ENCODE data around the gene COMMD7.
"Not testable (repeated sequence)": the region's sequence is repeated elsewhere in the genome, so short reads cannot be mapped to it uniquely, and the experiment has no call there.

Gene COMMD7

GRCh38 chr20:32711346-32711745 is 31.9 kb downstream of the COMMD7 start:
- Mint-ChIP-seq H3K27me3 (no peaks in the 10 kb centered on the region), H3K36me3 (ENCODE audit: low read depth) (peaks cover 20% of the 10 kb centered on the region), H3K27ac (no peak overlapping the region), H3K4me1 (ENCODE audit: low read depth) (peaks cover 15% of the 10 kb centered on the region), H3K9me3 (no peaks in the 10 kb centered on the region), H3K4me3 (no peak overlapping the region)
- DNase-seq, result no peak

- Mint-ChIP-seq H3K4me3 (no peak overlapping the region), H3K36me3 (ENCODE audit: low read depth) (peaks cover 27% of the 10 kb centered on the region), H3K4me1 (ENCODE audit: low read depth) (peaks cover 15% of the 10 kb centered on the region), H3K9me3 (no peaks in the 10 kb centered on the region), H3K27me3 (no peaks in the 10 kb centered on the region), H3K27ac (no peak overlapping the region)
- no peak for DNase-seq
These were observed 33.6 kb downstream of the COMMD7 start for GRCh38 chr20:32709632-32710121.

DNA sequence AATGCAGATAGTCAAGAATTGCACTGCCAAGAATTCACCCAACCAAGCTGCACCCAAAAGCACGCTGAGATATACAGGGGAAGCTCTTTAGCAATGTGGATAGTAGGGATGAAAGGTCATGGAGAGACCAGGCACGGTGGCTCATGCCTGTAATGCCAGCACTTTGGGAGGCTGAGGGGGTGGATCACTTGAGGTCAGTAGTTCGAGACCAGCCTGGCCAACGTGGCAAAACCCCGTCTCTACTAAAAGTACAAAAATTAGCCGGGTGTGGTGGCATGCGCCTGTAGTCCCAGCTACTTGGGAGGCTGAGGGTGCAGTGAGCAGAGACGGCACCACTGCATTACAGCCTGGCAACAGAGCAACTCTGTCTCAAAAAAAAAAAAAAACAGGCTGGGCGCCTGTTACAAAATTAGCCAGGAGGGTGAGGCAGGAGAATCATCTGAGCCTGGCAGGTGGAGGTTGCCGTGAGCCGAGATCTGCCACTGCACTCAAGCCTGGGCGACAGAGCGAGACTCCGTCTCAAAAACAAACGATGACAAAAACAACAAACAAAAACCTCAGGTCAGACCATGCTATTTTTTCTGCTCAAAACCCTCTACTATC is 34.1 kb downstream of the COMMD7 start:
- not testable (repeated sequence) for H3K27ac Mint-ChIP-seq, DNase-seq, H3K9me3 Mint-ChIP-seq, H3K27me3 Mint-ChIP-seq, H3K4me3 Mint-ChIP-seq
- Mint-ChIP-seq H3K36me3 (ENCODE audit: low read depth) (peaks cover 33% of the 10 kb centered on the region), H3K4me1 (ENCODE audit: low read depth) (peaks cover 15% of the 10 kb centered on the region)

- peaks cover 15% of the 10 kb centered on the region for H3K4me1 Mint-ChIP-seq (ENCODE audit: low read depth)
- peaks cover 34% of the 10 kb centered on the region for H3K36me3 Mint-ChIP-seq (ENCODE audit: low read depth)
- peak overlapping the region; percentile 89 for H3K27ac Mint-ChIP-seq
- no peaks in the 10 kb centered on the region for H3K9me3 Mint-ChIP-seq
- DNase-seq, result no peak
- H3K4me3 Mint-ChIP-seq, result no peak overlapping the region
- no peaks in the 10 kb centered on the region for H3K27me3 Mint-ChIP-seq
These were observed 35.3 kb downstream of the COMMD7 start for GRCh38 chr20:32707691-32708581.

DNA sequence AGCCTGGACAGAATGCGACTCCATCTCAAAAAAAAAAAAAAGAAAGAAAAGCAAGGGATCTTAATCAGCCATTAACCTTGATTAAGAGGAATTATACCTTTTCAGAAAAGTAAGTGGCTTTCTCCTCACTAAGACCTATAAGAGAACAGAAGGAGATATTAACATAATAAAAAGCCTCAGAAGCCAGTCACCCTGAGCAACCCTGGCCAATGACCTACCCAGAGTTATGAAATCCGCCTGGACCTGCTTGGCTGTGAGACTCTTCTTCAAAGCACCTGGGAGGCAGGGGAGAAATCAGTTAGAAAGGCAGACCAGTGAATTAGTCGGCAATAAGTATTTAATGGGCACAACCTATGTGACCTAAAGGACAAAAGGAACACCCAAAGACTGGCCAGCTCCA is 36.8 kb downstream of the COMMD7 start:
- Mint-ChIP-seq H3K4me1 (ENCODE audit: low read depth) (peaks cover 15% of the 10 kb centered on the region), H3K27ac (peak overlapping the region; percentile 61), H3K36me3 (ENCODE audit: low read depth) (peaks cover 44% of the 10 kb centered on the region), H3K27me3 (no peaks in the 10 kb centered on the region), H3K9me3 (no peaks in the 10 kb centered on the region), H3K4me3 (no peak overlapping the region)
- DNase-seq, result no peak

DNA sequence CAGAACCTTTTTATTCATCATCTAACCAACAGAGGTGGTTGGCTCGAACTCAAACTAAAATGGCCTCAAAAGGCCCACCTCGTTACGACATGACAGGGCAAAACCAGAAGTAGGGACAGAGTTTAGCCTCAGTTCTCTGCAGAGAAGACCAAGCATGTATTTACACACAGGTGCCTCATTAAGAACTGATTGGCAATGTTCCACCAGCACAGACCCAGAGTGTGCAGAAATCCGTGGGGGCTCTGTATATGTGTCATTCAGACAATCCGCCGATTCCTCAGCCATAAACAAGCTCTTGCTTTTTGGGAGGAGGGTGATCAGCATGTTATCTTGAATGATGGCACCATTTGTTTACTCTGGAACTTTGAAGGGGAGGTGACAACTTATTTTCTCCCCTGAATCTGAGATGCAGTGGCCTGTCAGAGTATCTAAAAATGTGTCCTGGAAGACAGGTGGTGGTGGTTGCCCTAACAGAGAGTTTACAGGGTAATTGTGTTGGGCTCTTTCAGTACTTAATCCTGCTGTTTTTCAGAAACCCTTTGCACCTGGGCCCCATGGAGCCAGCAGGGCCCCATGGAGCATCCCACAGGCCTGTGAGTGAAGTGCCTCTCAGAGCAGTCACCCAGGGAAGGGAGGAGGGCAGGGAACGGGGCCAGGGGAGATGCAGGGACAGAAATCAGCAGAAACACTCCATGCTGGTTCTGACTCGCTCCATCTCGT is 40.4 kb downstream of the COMMD7 start:
- peaks cover 58% of the 10 kb centered on the region for H3K36me3 Mint-ChIP-seq (ENCODE audit: low read depth)
- no peak for DNase-seq
- H3K4me1 Mint-ChIP-seq (ENCODE audit: low read depth), result peaks cover 4% of the 10 kb centered on the region
- H3K27ac Mint-ChIP-seq, result no peak overlapping the region
- no peaks in the 10 kb centered on the region for H3K27me3 Mint-ChIP-seq
- H3K4me3 Mint-ChIP-seq, result no peak overlapping the region
- no peaks in the 10 kb centered on the region for H3K9me3 Mint-ChIP-seq

GRCh38 chr20:32697608-32698007 is 45.7 kb downstream of the COMMD7 start:
- Mint-ChIP-seq H3K9me3 (no peaks in the 10 kb centered on the region), H3K4me1 (ENCODE audit: low read depth) (no peaks in the 10 kb centered on the region), H3K27me3 (no peaks in the 10 kb centered on the region), H3K36me3 (ENCODE audit: low read depth) (peaks cover 34% of the 10 kb centered on the region), H3K27ac (peak overlapping the region; percentile 26), H3K4me3 (no peak overlapping the region)
- no peak for DNase-seq

GRCh38 chr20:32695089-32695488 is 48.2 kb downstream of the COMMD7 start:
- no peak overlapping the region for H3K27ac Mint-ChIP-seq
- peaks cover 16% of the 10 kb centered on the region for H3K36me3 Mint-ChIP-seq (ENCODE audit: low read depth)
- H3K27me3 Mint-ChIP-seq, result no peaks in the 10 kb centered on the region
- H3K4me1 Mint-ChIP-seq (ENCODE audit: low read depth), result no peaks in the 10 kb centered on the region
- DNase-seq, result no peak
- no peaks in the 10 kb centered on the region for H3K9me3 Mint-ChIP-seq
- no peak overlapping the region for H3K4me3 Mint-ChIP-seq

DNA sequence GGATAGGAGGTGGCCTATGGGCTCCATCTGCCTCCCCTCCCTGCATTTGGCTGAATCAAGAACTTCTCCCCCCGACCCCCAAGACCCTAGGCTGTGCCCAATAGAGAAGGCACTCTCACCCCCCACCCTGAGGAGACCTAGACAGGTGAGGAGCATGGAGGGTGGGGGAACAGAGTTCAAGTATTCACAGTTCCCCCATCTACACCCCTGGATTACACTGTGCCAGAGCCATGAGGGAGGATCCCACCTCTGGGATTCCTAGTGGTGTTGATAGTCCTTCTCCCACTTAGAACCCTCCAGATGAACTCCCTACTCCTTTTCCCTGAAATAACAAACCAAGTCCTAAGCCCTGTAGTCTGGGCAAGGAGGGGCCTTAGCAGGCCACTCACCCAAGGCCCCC is 54.3 kb downstream of the COMMD7 start:
- not testable (repeated sequence) for H3K36me3 Mint-ChIP-seq (ENCODE audit: low read depth); H3K4me3 Mint-ChIP-seq; DNase-seq; H3K9me3 Mint-ChIP-seq; H3K27me3 Mint-ChIP-seq; H3K27ac Mint-ChIP-seq; H3K4me1 Mint-ChIP-seq (ENCODE audit: low read depth)

DNA sequence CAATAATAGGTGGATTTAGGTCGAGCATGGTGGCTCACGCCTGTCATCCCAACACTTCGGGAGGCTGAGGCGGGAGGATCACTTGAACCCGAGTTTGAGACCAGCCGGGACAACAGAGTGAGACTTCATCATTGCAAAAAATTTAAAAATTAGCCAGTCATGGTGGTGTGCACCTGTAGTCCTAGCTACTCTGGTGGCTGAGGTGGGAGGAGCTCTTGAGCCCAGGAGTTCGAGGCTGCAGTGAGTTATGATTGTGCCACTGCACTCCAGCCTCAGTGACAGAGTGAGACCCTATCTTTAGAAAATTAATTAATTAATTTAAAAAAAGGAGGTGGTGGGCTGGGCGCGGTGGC is 56.1 kb downstream of the COMMD7 start:
- Mint-ChIP-seq H3K27me3 (no peaks in the 10 kb centered on the region), H3K27ac (no peak overlapping the region), H3K36me3 (ENCODE audit: low read depth) (no peaks in the 10 kb centered on the region)

DNA sequence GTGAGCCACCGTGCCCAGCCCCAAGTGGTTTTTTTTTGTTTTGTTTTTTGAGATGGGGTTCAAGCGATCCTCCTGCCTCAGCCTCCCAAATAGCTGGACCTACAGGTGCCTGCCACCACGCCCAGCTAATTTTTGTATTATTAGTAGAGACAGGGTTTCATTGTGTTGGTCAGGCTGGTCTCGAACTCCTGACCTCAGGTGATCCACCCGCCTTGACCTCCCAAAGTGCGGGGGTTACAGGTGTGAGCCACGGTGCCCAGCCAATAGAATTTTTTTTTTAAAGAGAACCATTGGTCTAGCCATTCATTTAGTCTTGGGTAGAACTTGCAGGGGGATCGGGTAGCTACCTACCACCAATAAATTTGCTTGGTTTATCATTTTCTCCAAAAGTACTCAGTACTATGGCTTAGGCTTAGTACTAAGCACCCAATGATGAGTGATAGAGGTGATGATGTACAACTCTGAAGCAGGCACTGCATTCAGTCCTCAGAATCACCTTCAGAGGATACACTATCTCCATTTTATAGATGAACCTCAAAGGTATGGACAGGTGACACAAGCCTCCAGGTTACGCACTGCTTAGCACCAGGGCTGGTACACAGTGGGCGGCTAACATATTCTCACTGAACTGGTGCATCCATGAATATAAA is 56.6 kb downstream of the COMMD7 start:
- Mint-ChIP-seq H3K27ac (no peak overlapping the region), H3K4me3 (no peak overlapping the region), H3K9me3 (no peaks in the 10 kb centered on the region), H3K36me3 (ENCODE audit: low read depth) (no peaks in the 10 kb centered on the region), H3K4me1 (ENCODE audit: low read depth) (peaks cover 2% of the 10 kb centered on the region), H3K27me3 (no peaks in the 10 kb centered on the region)
- no peak for DNase-seq

More for the DNA sequence above, 56.1 kb downstream of the COMMD7 start:
- no peaks in the 10 kb centered on the region for H3K9me3 Mint-ChIP-seq
- DNase-seq, result no peak
- no peaks in the 10 kb centered on the region for H3K4me1 Mint-ChIP-seq (ENCODE audit: low read depth)
- H3K4me3 Mint-ChIP-seq, result no peak overlapping the region

DNA sequence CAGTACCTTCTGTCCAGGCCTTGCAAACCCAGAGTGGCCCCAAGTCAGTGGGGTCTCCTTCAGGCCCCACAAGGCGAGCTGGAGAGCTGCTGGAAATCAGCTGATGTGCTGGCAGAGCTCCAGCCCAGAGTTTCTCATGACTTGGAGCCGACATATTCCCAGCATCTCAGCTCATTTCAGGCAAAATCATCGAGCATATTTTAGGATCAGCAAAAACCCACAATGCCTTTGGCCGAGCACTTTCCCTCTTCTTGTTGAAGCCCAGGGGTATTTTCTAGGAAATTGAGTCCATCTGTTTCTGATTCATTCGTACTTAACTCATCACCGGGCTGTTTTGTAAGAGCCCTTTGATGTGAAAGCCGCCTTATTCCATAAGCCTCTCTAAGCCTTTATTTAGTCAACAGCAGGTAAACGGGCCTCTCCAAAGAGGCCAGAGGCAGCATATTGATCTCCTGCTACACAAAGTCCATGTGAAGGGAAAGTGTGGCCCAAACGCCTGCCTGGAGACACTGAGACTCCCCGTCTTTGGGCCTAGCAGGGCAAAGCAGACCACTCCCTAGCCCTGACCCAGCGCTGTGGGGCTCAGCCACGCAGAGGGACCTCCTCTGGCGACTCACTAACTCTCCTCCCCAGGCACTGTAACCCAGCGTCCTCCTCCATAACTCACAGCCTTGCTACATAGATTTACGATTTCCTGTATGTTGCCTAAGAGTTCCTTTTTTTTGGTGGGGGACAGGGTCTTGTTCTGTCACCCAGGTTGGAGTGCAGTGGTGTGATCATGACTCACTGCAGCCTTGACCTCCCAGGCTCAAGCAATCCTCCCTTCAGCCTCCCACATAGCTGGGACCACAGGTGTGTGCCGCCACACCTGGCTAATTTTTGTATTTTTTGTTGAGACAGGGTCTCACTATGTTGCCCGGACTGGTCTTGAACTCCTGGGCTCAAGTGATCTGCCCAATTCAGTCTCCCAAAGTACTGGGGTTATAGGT is 57.4 kb downstream of the COMMD7 start:
- Mint-ChIP-seq H3K27me3 (no peaks in the 10 kb centered on the region), H3K4me1 (ENCODE audit: low read depth) (peaks cover 9% of the 10 kb centered on the region), H3K27ac (no peak overlapping the region), H3K36me3 (ENCODE audit: low read depth) (no peaks in the 10 kb centered on the region), H3K9me3 (no peaks in the 10 kb centered on the region), H3K4me3 (no peak overlapping the region)
- no peak for DNase-seq

DNA sequence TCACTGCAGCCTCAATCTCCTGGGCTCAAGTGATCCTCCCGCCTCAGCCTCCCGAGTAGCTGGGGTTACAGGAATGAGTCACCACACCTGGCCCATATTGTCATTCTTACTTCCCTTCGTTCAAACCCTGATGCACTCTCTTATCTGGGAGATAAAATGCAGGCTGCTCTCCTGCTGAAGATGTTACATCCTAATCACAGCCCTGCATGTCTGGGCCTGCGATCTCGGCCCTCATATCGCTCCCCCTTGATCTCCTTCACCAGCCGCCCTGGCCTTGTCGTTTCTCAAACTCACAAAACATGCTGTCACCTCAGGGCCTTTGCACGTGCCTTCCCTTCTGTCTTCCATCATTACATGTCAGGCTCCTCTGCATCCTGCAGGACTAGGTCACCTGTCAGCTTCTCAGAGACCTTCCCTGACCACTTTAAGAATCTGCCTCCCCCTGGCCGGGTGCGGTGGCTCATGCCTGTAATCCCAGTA is 60.7 kb downstream of the COMMD7 start:
- Mint-ChIP-seq H3K27me3 (no peaks in the 10 kb centered on the region), H3K4me3 (no peak overlapping the region), H3K4me1 (ENCODE audit: low read depth) (peaks cover 11% of the 10 kb centered on the region), H3K9me3 (no peaks in the 10 kb centered on the region), H3K27ac (no peak overlapping the region), H3K36me3 (ENCODE audit: low read depth) (no peaks in the 10 kb centered on the region)
- no peak for DNase-seq
